ENCODE data around the gene TOPAZ1. TPM values are rescaled to one million over a fixed set of nuclear protein-coding genes. Genes with fewer than 3 reads are reported as not detected.

Gene TOPAZ1
- total and polyA plus RNA-seq, 2 of the 4 experiments (the other 2 are of a cell fraction): not detected

DNA sequence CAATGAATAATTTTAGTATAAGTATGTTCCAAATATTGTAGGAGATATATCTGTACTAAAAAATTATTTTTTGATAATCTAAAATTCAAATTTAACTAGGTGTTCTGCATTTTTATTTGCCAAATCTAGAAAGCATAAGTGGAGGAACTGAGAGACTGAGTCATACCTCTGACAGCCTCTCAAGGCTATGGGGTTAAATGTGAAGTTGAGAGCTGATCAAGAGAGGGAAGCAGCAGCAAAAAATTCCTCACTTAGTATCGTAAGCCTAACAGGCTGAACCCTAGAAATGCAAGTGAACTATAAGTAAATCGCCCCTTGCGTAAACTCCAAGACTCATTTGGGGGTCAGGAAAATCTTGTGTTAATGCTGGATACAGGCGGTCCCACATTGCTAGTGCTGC lies 12.8 kb upstream of the TOPAZ1 start:
- no peak overlapping the region for H3K14ac ChIP-seq (replicated peaks; ENCODE audit: low read depth, low read length)
- no peaks in the 10 kb centered on the region for H3K36me3 ChIP-seq (ENCODE audit: control insufficient read depth, insufficient read depth, low read length)
- H2BK20ac ChIP-seq (ENCODE audit: low read depth, low read length): no peak overlapping the region
- H2AK9ac ChIP-seq (replicated peaks; ENCODE audit: low read depth, low read length, poor library complexity): no peak overlapping the region
- intact Hi-C loops (cut with micrococcal nuclease) (no loop called here), dilution Hi-C loops (cut with HindIII; ENCODE audit: low sequenced_read_pairs, unreplicated experiment) (no loop called here), in situ Hi-C loops (cut with MboI; ENCODE audit: low sequenced_read_pairs) (no loop called here)
- no peak overlapping the region for H2AFZ ChIP-seq (replicated peaks; ENCODE audit: low read length, poor library complexity)
- H4K20me1 ChIP-seq (ENCODE audit: insufficient read depth, low read length): no peaks in the 10 kb centered on the region
- no peak overlapping the region for H3K18ac ChIP-seq (ENCODE audit: low read depth, low read length)
- ATAC-seq (ENCODE audit: low read depth) (no peak), DNase-seq (no peak)
- no peak overlapping the region for H3K27ac ChIP-seq (ENCODE audit: insufficient read depth, low read length)
- no peak overlapping the region for H4K91ac ChIP-seq (ENCODE audit: insufficient read depth, low read depth, low read length)
- no peak overlapping the region for H2AK5ac ChIP-seq (ENCODE audit: low read depth, low read length)
- no peak overlapping the region for H4K5ac ChIP-seq (ENCODE audit: low read depth, low read length)
- H3K27me3 ChIP-seq (ENCODE audit: control insufficient read depth, insufficient read depth, low read length): no peaks in the 10 kb centered on the region
- ChIA-PET POLR2A (ENCODE audit: unreplicated experiment) (no interaction called here), CTCF (no interaction called here)
- WGBS, 2 experiments (ENCODE audit: extremely low coverage in 2 of 2, insufficient read length in 1 of 2): no CpG with 5 or more reads among the region's 4 CpGs
- no peaks in the 10 kb centered on the region for H3K9me3 ChIP-seq (ENCODE audit: control insufficient read depth, insufficient read depth, low read length)
- H3K4me2 ChIP-seq (ENCODE audit: low read depth, low read length): no peak overlapping the region
- no peak overlapping the region for H3K4me3 ChIP-seq (ENCODE audit: insufficient read depth, low read depth, low read length)
- no peak overlapping the region for H4K8ac ChIP-seq (ENCODE audit: low read depth in 2 of 2, low read length in 2 of 2)
- H3K4me1 ChIP-seq (ENCODE audit: control insufficient read depth, insufficient read depth, low read length): no peaks in the 10 kb centered on the region
- H3K79me1 ChIP-seq (ENCODE audit: low read depth in 1 of 2, low read length in 2 of 2): no peaks in the 10 kb centered on the region
- H3K4ac ChIP-seq (ENCODE audit: low read depth, low read length): no peak overlapping the region
- H2BK15ac ChIP-seq (ENCODE audit: low read depth, low read length): no peak overlapping the region
- no peak overlapping the region for H2BK120ac ChIP-seq (ENCODE audit: low read depth, low read length)
- no peak overlapping the region for H3K56ac ChIP-seq (ENCODE audit: extremely low read depth, insufficient read depth, low read length)
- no peak for TF ChIP-seq USF2 (IDR thresholded peaks at IDR 0.05; ENCODE audit: low read depth, low read length)
- no peak for TF ChIP-seq CEBPB (IDR thresholded peaks at IDR 0.05; ENCODE audit: low read depth, low read length)
- no peak for TF ChIP-seq FOS (IDR thresholded peaks at IDR 0.05; ENCODE audit: low read depth, low read length)
- TF ChIP-seq, protein P1, sequence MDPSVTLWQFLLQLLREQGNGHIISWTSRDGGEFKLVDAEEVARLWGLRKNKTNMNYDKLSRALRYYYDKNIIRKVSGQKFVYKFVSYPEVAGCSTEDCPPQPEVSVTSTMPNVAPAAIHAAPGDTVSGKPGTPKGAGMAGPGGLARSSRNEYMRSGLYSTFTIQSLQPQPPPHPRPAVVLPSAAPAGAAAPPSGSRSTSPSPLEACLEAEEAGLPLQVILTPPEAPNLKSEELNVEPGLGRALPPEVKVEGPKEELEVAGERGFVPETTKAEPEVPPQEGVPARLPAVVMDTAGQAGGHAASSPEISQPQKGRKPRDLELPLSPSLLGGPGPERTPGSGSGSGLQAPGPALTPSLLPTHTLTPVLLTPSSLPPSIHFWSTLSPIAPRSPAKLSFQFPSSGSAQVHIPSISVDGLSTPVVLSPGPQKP (IDR thresholded peaks at IDR 0.05; ENCODE audit: borderline replicate concordance, low read depth, low read length): no peak
- TF ChIP-seq RAD21 (IDR thresholded peaks at IDR 0.05; ENCODE audit: low read length): no peak
- TF ChIP-seq POLR2A (IDR thresholded peaks at IDR 0.05; ENCODE audit: low read depth, low read length): no peak
- TF ChIP-seq MAZ (IDR thresholded peaks at IDR 0.05; ENCODE audit: borderline replicate concordance, low read depth, low read length): no peak
- TF ChIP-seq RCOR1 (IDR thresholded peaks at IDR 0.05; ENCODE audit: insufficient replicate concordance, low read length): no peak
- TF ChIP-seq, protein P2, sequence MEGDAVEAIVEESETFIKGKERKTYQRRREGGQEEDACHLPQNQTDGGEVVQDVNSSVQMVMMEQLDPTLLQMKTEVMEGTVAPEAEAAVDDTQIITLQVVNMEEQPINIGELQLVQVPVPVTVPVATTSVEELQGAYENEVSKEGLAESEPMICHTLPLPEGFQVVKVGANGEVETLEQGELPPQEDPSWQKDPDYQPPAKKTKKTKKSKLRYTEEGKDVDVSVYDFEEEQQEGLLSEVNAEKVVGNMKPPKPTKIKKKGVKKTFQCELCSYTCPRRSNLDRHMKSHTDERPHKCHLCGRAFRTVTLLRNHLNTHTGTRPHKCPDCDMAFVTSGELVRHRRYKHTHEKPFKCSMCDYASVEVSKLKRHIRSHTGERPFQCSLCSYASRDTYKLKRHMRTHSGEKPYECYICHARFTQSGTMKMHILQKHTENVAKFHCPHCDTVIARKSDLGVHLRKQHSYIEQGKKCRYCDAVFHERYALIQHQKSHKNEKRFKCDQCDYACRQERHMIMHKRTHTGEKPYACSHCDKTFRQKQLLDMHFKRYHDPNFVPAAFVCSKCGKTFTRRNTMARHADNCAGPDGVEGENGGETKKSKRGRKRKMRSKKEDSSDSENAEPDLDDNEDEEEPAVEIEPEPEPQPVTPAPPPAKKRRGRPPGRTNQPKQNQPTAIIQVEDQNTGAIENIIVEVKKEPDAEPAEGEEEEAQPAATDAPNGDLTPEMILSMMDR (conservative IDR thresholded peaks at IDR 0.05; ENCODE audit: low read depth, low read length): no peak
- TF ChIP-seq BHLHE40 (IDR thresholded peaks at IDR 0.05; ENCODE audit: low read depth, low read length): no peak
- no peak for TF ChIP-seq MAFK (IDR thresholded peaks at IDR 0.05; ENCODE audit: low read depth, low read length)
- TF ChIP-seq CHD1 (IDR thresholded peaks at IDR 0.05; ENCODE audit: low read depth, low read length): no peak
- TF ChIP-seq NFE2L2 (IDR thresholded peaks at IDR 0.05; ENCODE audit: low read depth, low read length): no peak
- no peak for TF ChIP-seq MXI1 (IDR thresholded peaks at IDR 0.05; ENCODE audit: borderline replicate concordance, low read depth, low read length)
- no peak for TF ChIP-seq SMC3 (IDR thresholded peaks at IDR 0.05; ENCODE audit: low read depth, low read length)
- no peak for TF ChIP-seq RFX5 (IDR thresholded peaks at IDR 0.05; ENCODE audit: low read depth, low read length)
- H2BK5ac ChIP-seq (ENCODE audit: low read depth, low read length, poor library complexity, severe bottlenecking): no peak overlapping the region
- BruUV-seq (replicated peaks): no TSS peak
- no peaks in the 10 kb centered on the region for H3K9me1 ChIP-seq (ENCODE audit: insufficient read depth, low read length)
- H3K23ac ChIP-seq (ENCODE audit: low read depth, low read length): no peak overlapping the region
- H3K9ac ChIP-seq (ENCODE audit: low read depth, low read length): no peak overlapping the region

Measured in IMR-90 (cell line).